DMS 273 treated with DMSO at 0.1 percent for 48 hours (cell line): ENCODE results near the gene CAPN2.
"Not testable (repeated sequence)": the region's sequence is repeated elsewhere in the genome, so short reads cannot be mapped to it uniquely, and the experiment has no call there.

ENCODE experiments used
- DNase-seq: peaks from one replicate; lab custom pipeline; 2025; lab: John Stamatoyannopoulos, UW

CAPN2 gene

GRCh38 chr1:223717123-223717522 lies 4.8 kb downstream of the CAPN2 start:
- DNase-seq = no peak

DNA sequence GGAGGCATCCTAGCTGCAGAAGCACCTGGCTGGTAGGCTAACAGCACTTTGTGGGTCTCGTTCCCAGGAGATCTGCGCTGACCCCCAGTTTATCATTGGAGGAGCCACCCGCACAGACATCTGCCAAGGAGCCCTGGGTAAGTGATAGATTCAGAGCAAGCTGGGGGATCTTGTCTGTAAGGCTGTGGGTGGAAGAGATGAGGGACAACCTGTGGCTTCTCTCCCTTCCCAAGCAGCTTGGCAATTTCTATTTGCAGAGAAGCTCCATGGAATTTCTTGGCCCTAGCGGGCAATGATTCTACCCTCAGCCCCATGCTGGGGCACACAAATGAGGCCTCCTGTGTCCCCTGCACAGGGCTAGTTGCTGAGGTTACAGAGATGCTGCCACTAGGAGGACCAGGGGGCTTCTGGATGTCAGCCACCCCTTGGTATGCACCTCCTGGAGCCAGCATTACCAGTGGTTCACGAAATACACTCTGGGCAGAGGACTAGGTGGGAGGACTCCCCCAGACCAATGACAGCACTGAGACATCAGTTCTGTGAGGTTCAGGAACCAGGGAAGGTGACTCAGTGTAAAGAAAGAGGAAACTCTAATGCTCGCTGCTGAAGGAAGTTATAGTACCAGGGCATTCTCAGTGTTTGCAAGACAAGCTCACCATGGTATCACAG lies 5.5 kb downstream of the CAPN2 start:
- no peak for DNase-seq

GRCh38 chr1:223718850-223719249 lies 6.5 kb downstream of the CAPN2 start:
- no peak for DNase-seq

GRCh38 chr1:223720971-223721591 lies 8.7 kb downstream of the CAPN2 start:
- no peak for DNase-seq

- no peak for DNase-seq
These were observed 9.6 kb downstream of the CAPN2 start for GRCh38 chr1:223721658-223722607.

GRCh38 chr1:223723351-223723904 lies 11.1 kb downstream of the CAPN2 start:
- DNase-seq = no peak

- no peak for DNase-seq
These were observed 12.0 kb downstream of the CAPN2 start for GRCh38 chr1:223724376-223724775.

DNA sequence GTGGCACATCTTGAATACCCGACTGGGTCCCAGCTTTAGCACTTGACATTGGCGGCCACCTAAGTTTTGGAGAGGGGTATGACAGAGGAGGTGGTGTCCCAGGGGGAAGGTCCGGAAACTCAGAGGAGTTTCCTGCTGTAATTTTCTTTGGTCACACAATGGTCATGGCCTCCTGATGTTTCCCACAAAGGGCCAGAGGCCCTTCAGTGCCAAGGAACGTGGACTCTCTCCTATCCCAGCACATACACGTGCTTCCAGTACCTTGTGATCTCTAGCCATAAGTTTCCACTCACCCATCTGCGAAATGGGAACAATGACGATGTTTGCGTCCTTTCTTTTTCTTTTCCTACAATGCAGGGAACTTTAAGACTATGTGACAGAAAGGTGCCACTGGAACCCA lies 13.2 kb downstream of the CAPN2 start:
- DNase-seq = no peak

GRCh38 chr1:223726380-223727001 lies 14.2 kb downstream of the CAPN2 start:
- no peak for DNase-seq

DNA sequence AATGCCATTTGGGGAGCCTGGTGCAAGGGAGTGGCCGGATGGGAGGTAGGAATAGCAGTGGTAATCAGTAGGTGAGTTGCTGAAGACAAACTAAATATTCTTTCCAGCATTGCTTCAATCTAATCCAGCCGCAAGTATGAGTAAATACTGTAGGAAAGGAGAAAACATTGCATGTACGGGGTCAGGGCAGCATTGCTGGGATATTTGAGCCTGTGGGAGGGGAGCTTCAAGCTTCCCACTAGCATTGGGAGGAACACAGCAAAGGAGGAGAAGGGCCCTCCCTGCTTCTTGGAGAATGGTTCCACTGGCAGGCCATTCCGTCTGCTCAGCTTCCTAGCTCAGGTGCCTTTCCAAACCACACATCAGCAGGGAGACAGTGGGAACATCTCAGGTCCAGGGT lies 15.2 kb downstream of the CAPN2 start:
- no peak for DNase-seq

DNA sequence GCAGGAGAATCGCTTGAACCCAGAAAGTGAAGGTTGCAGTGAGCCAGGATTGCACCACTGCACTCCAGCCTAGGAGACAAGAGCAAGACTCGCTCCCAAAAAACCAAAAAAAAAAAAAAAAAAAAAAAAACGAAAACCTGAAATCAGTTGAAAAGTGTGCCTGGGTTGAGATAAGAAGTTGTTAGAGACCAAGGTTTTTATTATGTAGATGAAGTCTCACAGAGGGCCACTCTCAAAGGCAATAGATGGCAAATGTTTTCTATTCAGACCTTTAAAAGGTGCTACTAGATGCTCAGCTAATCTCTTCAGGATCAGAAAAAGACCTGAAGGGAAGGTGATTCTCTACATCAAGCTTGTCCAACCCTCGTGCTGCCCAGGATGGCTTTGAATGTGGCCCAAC lies 17.6 kb downstream of the CAPN2 start:
- no peak for DNase-seq

DNA sequence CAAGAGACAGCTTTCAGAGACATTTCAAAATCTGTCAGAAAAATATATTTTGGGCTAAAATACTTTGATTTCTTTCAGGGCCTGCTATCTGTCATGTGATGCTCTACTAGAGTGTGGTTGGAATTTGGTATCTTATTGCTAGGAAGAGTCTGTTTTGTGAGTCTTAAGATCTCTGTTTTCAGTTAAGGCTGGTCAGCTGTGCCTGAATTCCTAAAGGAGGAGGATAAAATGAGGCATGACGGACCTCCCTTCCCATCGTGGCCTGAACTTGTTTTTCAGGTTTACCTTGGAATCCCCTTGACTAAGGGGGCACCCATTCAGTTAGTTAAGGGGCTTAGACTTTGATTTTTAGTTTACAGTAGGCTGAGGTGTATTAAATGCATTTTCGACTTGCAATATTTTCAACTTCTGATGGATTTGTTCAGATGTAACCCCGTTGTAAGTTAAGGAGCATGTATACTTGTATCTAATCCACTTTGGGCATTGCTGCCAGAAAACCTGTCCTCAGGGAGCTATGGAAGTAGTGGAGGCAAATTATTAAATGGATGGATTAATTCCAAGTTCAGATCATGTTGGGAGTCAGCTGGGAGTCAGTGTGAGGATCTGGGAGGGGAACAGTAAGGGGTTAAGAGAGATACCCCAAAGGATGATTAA lies 18.3 kb downstream of the CAPN2 start:
- DNase-seq = no peak

DNA sequence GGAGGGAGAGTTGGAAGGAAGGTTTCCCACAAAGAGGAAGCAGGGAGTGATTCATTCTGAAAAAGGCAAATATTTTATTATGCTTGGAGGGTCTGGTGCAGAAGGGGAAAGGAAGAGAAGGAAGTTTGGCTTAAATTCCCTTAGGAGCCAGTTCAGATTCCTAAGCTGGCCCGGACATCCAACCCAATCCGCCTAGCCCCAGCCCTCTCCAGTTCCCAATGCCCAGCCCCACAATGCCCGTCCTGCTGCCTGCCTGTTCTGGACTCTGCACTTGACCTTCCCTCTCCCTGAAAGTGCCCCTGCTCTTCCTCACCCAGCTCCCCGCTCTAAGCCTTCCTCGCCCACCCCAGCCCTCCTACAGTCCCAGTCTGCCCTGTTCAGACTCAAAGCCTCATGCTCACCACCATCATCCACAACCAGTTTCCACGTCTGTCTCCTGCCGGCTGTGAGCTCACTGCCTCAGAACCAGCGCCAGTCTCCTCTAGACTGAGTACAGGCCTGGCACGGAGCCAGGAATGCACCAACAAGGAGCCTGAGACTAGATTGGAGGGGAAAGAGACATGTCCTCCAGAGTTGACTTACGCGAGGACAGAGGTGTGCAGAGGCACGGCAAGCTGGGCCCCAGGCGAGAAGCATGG lies 18.9 kb downstream of the CAPN2 start:
- no peak for DNase-seq

- no peak for DNase-seq
These were observed 20.9 kb downstream of the CAPN2 start for GRCh38 chr1:223732993-223733798.

- no peak for DNase-seq
These were observed 21.8 kb downstream of the CAPN2 start for GRCh38 chr1:223733898-223734852.

DNA sequence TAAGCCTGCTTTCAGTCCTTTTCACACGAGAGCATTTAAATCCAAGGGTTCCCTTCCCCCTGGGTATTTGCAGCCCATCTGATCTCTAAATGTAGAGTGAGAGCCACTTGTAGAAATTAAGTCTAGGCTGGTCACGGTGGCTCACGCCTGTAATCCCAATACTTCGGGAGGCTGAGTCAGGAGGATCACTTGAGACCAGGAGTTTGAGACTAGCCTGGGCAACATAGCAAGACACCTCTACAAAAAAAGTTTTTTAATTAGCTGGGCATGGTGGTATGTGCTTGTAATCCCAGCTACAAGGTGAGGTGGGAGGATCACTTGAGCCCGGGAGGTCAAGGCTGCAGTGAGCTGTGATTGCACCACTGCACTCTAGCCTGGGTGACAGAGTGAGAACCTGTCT lies 24.3 kb downstream of the CAPN2 start:
- not testable (repeated sequence) for DNase-seq

DNA sequence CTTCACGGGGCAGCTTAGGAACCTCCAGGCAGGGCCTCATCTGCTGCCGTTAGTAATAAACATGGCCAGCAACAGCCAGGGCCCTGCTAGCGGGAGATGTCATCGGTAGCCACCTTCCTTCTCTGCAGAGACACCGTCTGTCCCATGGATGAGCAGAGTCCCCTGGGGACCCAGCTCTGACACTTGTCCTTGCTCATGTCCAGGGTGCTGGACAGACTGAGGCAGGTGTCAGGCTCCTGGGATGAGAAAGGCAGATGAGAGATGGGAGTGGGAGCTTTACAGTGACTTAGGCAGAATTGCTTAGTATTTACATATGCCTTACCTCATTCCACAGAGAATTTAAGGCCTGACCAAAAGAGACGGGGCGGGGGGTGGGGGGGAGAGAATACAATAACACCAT lies 25.0 kb downstream of the CAPN2 start:
- no peak for DNase-seq

DNA sequence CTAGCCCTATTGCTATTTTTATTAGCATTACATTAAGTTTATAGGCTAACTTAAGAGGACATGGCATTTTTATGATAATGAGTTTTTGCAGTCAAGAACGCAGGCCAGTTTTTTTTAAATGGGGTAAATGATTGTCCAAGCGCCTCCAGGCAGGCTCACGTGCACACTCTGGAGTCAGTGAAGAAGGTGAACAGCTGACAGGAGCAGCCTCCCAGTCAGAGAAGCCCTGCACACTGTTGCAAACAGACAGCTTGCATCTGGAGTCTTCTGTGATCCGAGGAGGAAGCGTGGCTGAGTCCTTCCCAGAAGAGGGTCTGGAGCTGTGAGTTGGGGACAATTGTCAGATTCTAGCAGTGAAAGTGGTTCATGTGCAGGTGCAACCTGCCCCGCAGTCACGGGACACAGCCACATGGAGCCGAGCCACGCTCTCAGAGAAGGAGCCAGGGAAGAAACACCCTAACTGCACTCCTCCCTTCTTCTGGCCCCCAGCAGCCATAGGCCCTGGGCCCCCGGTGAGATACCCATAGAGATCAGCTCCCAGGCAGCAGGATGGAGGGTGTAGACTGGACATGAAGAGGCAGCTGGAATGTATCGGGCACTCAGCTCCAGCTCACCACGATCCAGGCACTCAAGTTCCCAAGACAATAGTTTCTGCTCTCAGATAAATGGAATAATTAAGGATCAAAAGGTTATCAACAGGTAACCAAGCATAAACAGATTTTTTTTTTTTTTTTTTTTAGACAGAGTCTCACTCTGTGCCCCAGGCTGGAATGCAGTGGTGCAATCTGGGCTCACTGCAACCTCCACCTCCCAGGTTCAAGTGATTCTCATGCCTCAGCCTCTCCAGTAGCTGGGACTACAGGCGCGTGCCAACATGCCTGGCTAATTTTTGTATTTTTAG lies 26.4 kb downstream of the CAPN2 start:
- DNase-seq = no peak
